ENCODE measurements around the gene ACTR8. TPM values are rescaled to one million over a fixed set of nuclear protein-coding genes. Genes with fewer than 3 reads are reported as not detected.

The ACTR8 gene
- total RNA-seq, 5 donors from 2014 or later (not counting 1 experiment from before 2014, with no cell fraction given): 23.0 to 47.3 (median 35.2) TPM

DNA sequence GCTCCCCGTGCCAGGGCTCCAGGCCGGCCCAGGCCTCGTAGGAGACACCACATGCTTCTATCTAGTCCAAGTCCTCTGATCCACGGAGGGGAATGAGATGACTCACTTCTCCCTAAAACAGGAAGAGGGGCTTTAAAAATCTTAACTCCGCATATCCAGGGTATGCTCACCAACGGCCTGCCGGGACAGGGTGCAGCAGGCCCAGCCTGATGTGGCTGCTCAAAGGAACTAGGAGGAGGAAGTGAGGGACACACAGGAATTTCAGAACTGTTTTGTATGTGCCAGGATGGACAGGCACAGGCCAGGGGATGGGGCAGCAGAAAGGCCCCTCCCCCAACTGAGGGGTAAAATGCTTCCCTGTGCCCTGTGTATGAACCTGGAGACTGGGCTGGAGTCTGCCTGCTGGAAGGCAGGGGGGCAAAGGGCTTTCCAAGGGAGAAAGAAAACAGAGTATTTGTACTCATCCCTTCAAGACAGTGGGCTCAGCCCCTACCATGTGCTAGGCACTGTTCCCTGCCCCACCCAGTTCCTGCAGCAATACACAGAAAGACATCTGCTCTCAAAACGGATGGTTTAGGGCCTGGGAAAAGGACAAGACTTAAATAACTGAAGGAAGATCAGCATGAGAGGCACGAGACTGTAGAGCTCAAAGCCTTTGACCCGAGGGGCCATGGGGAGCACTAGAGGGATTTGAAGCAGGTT lies 57.8 kb downstream of the ACTR8 start:
- Histone ChIP-seq H3K9me3 (no peaks in the 10 kb centered on the region), H3K27ac (ENCODE audit: low read length) (no peak overlapping the region), H3K4me3 (ENCODE audit: control insufficient read depth in 1 of 2, extremely low read depth in 1 of 2, low read length in 1 of 2) (no peak overlapping the region), H3K27me3 (replicated peaks in 1 of 2; ENCODE audit: control insufficient read depth in 2 of 2, extremely low read depth in 1 of 2, insufficient read depth in 2 of 2, low read length in 1 of 2) (peaks cover 0 to 30% of the 10 kb centered on the region in 2 experiments), H3K4me1 (ENCODE audit: control insufficient read depth in 1 of 2, extremely low read depth in 1 of 2, insufficient read depth in 2 of 2, low read length in 2 of 2) (no peaks in the 10 kb centered on the region), H3K36me3 (ENCODE audit: control insufficient read depth in 2 of 2, extremely low read depth in 1 of 2, insufficient read depth in 1 of 2, low read length in 1 of 2) (no peaks in the 10 kb centered on the region)
- 73% methylated on average over 4 of the region's 10 CpGs for WGBS (ENCODE audit: insufficient coverage)
- H3K36me3 Mint-ChIP-seq: no peaks in the 10 kb centered on the region
- no peaks in the 10 kb centered on the region for H3K4me1 Mint-ChIP-seq
- no peak for ATAC-seq (replicated peaks in 1 of 4)
- ChIA-PET CTCF (no interaction called here), POLR2A (no interaction called here)
- no peak overlapping the region for H3K4me3 Mint-ChIP-seq
- no peak for DNase-seq
- H3K27ac Mint-ChIP-seq: no peak overlapping the region
- peaks cover 0 to 5% of the 10 kb centered on the region in 2 donors for H3K27me3 Mint-ChIP-seq
- H3K9me3 Mint-ChIP-seq: no peaks in the 10 kb centered on the region

DNA sequence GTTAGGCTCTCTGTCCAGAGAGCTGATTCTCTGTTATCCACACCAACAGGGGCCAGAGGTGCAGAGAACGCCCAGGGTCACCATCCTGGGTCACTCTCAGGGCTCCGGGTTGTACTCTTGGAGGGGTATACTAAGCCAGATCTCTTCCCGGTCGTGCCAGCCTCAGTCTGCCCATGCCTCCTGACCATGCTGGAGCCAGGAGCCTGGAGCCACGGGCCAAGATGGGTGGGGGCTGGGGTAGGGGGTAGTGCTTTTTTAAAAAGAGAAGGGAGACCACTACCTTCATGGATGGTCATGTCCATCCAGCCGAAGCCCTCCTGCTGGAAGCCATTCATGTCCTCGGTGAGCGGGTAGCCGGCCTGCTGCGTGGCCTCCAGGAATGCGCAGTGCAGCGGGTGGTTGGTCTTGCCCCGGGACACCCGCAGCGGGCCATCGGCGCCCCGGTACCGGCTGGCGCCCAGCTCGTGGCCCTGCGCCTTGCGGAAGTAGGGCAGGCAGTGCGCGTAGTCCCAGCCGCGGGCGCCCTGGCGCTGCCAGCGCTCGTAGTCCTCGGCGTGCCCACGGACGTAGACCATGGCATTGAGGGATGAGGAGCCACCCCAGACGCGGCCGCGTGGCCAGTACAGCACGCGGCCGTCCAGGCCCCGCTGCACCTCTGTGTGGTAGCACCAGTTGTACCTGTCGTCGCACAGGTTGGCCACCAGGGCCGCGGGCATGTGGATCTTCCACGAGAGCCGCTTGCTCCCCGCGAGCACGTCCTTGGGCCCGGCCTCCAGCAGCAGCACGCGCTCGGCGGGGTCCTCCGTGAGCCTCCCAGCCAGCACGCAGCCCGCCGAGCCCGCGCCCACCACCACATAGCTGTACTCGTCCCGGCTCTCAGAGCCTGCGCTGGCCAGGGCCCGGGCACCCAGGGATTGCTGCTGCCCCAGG lies 58.7 kb downstream of the ACTR8 start:
- H3K4me3 ChIP-seq (ENCODE audit: control insufficient read depth in 1 of 2, extremely low read depth in 1 of 2, low read length in 1 of 2): no peak overlapping the region
- no peaks in the 10 kb centered on the region for H3K36me3 ChIP-seq (ENCODE audit: control insufficient read depth in 2 of 2, extremely low read depth in 1 of 2, insufficient read depth in 1 of 2, low read length in 1 of 2)
- no peaks in the 10 kb centered on the region for H3K9me3 Mint-ChIP-seq
- no peak for DNase-seq
- H3K27ac ChIP-seq (ENCODE audit: low read length): no peak overlapping the region
- peaks cover 0 to 5% of the 10 kb centered on the region in 2 donors for H3K27me3 Mint-ChIP-seq
- no peaks in the 10 kb centered on the region for H3K36me3 Mint-ChIP-seq
- no peaks in the 10 kb centered on the region for H3K4me1 ChIP-seq (ENCODE audit: control insufficient read depth in 1 of 2, extremely low read depth in 1 of 2, insufficient read depth in 2 of 2, low read length in 2 of 2)
- ATAC-seq (replicated peaks in 1 of 4): no peak
- H3K9me3 ChIP-seq: no peaks in the 10 kb centered on the region
- peaks cover 0 to 34% of the 10 kb centered on the region in 2 experiments for H3K27me3 ChIP-seq (replicated peaks in 1 of 2; ENCODE audit: control insufficient read depth in 2 of 2, extremely low read depth in 1 of 2, insufficient read depth in 2 of 2, low read length in 1 of 2)
- H3K4me1 Mint-ChIP-seq: no peaks in the 10 kb centered on the region
- no peak overlapping the region for H3K27ac Mint-ChIP-seq
- no peak overlapping the region for H3K4me3 Mint-ChIP-seq
- POLR2A ChIA-PET: no interaction called here
- WGBS (ENCODE audit: insufficient coverage): 97% methylated on average over 61 of the region's 67 CpGs
- CTCF ChIA-PET: no interaction called here

DNA sequence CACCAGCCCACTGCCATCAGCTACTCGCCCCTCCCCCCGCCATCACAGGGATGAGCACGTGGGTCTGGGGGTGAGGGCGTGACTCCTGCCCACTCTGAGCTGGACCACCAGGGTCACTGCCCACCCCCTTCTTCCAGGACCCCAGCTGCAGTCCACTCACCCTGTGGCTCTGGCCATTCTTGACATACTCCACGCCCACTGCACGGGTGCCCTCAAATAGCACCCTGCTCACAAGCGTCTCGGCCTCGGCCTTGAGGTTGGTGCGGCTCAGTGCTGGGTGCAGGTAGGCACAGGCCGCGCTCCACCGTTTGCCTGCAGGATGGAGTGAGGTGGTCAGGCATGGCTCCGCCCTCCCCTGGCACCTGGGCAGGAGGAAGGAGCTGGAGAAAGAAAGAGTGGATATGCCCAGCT lies 59.6 kb downstream of the ACTR8 start:
- POLR2A ChIA-PET: no interaction called here
- DNase-seq: no peak

DNA sequence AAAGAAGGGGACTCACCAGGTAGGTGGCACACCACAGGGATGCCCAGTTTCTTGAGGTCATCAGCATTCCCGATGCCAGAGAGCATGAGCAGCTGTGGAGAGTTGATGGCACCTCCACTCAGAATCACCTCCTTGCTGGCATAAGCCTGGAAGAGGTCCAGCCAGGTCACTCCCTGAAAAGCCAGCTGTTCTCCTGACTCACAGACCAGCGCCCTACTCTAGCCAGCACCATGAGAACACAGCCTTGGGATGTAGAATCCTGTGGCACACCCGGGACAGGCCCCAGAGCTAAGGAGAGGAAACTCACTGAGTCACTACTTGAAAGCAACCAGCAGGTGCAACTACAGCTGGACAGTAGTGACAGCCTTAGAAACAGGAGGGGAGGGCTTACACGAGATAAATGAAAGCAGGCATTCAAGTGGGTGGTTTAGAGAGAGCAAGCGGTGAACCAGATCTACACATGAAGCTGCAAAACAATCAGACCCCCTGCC lies 60.3 kb downstream of the ACTR8 start:
- H3K27me3 Mint-ChIP-seq: peaks cover 0 to 10% of the 10 kb centered on the region in 2 donors
- Histone ChIP-seq H3K9me3 (no peaks in the 10 kb centered on the region), H3K27me3 (replicated peaks in 1 of 2; ENCODE audit: control insufficient read depth in 2 of 2, extremely low read depth in 1 of 2, insufficient read depth in 2 of 2, low read length in 1 of 2) (peaks cover 0 to 50% of the 10 kb centered on the region in 2 experiments), H3K36me3 (ENCODE audit: control insufficient read depth in 2 of 2, extremely low read depth in 1 of 2, insufficient read depth in 1 of 2, low read length in 1 of 2) (no peaks in the 10 kb centered on the region), H3K27ac (ENCODE audit: low read length) (no peak overlapping the region), H3K4me3 (ENCODE audit: control insufficient read depth in 1 of 2, extremely low read depth in 1 of 2, low read length in 1 of 2) (no peak overlapping the region), H3K4me1 (ENCODE audit: control insufficient read depth in 1 of 2, extremely low read depth in 1 of 2, insufficient read depth in 2 of 2, low read length in 2 of 2) (peaks cover 0 to 7% of the 10 kb centered on the region in 2 experiments)
- H3K4me3 Mint-ChIP-seq: no peak overlapping the region
- WGBS (ENCODE audit: insufficient coverage): 80% methylated on average over 2 of the region's 5 CpGs
- POLR2A ChIA-PET: no interaction called here
- ATAC-seq (replicated peaks in 1 of 4): no peak
- CTCF ChIA-PET: no interaction called here
- no peaks in the 10 kb centered on the region for H3K36me3 Mint-ChIP-seq
- no peak overlapping the region for H3K27ac Mint-ChIP-seq
- no peaks in the 10 kb centered on the region for H3K9me3 Mint-ChIP-seq
- no peak for DNase-seq
- H3K4me1 Mint-ChIP-seq: peaks cover 0 to 3% (median 0%) of the 10 kb centered on the region in 3 donors

More for the DNA sequence above, 59.6 kb downstream of the ACTR8 start:
- CTCF ChIA-PET: no interaction called here
- Mint-ChIP-seq H3K36me3 (no peaks in the 10 kb centered on the region), H3K4me1 (peaks cover 0 to 3% (median 0%) of the 10 kb centered on the region in 3 donors), H3K27ac (no peak overlapping the region), H3K27me3 (peaks cover 0 to 10% of the 10 kb centered on the region in 2 donors), H3K4me3 (no peak overlapping the region), H3K9me3 (no peaks in the 10 kb centered on the region)
- Histone ChIP-seq H3K27me3 (replicated peaks in 1 of 2; ENCODE audit: control insufficient read depth in 2 of 2, extremely low read depth in 1 of 2, insufficient read depth in 2 of 2, low read length in 1 of 2) (peaks cover 0 to 44% of the 10 kb centered on the region in 2 experiments), H3K36me3 (ENCODE audit: control insufficient read depth in 2 of 2, extremely low read depth in 1 of 2, insufficient read depth in 1 of 2, low read length in 1 of 2) (no peaks in the 10 kb centered on the region), H3K9me3 (no peaks in the 10 kb centered on the region), H3K27ac (ENCODE audit: low read length) (no peak overlapping the region), H3K4me3 (ENCODE audit: control insufficient read depth in 1 of 2, extremely low read depth in 1 of 2, low read length in 1 of 2) (no peak overlapping the region), H3K4me1 (ENCODE audit: control insufficient read depth in 1 of 2, extremely low read depth in 1 of 2, insufficient read depth in 2 of 2, low read length in 2 of 2) (peaks cover 0 to 5% of the 10 kb centered on the region in 2 experiments)
- WGBS (ENCODE audit: insufficient coverage): 90% methylated on average over 12 of the region's 14 CpGs
- no peak for ATAC-seq (replicated peaks in 1 of 4)

DNA sequence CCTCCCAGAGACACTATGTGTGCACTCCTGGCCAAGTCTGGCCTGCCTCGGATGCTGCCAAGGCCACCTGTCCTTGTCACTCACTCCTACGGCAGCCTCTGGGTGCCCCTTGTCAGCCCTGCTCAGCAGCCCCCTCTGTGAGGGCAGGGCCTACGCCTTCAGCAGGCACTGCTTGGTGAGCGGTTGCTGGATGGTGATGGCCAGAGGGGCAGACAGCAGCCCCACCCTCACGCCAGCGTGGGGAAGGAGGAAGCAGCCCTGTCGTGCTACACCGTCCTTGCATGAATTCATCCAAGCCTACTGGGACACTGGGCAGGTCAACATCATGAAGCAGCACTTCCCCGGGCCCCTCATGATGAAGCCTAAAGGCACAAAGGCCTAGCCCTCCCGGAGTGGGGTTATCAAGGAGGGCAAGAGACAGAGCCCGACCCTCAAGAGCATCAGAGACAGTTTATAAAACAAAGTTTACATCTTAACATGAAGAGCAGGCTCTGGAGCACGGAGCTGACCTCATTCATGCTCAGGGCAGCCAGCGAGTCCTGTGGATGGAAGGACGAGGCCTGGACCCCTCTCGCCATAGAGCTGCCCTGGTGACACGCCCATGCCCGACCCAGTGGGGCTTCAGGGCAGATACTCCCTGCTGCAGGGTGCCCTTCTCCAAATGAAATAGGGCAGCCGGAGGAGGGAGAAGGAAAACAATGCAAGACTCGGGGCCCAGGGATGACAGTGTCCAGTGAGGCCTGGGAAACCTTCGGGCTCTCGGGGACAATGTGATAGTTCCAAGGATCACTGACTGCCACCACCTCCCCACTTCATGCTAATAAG lies 61.0 kb downstream of the ACTR8 start:
- Histone ChIP-seq H3K9me3 (no peaks in the 10 kb centered on the region), H3K4me1 (ENCODE audit: control insufficient read depth in 1 of 2, extremely low read depth in 1 of 2, insufficient read depth in 2 of 2, low read length in 2 of 2) (peaks cover 0 to 7% of the 10 kb centered on the region in 2 experiments), H3K27me3 (replicated peaks in 1 of 2; ENCODE audit: control insufficient read depth in 2 of 2, extremely low read depth in 1 of 2, insufficient read depth in 2 of 2, low read length in 1 of 2) (peaks cover 0 to 51% of the 10 kb centered on the region in 2 experiments), H3K4me3 (ENCODE audit: control insufficient read depth in 1 of 2, extremely low read depth in 1 of 2, low read length in 1 of 2) (no peak overlapping the region), H3K36me3 (ENCODE audit: control insufficient read depth in 2 of 2, extremely low read depth in 1 of 2, insufficient read depth in 1 of 2, low read length in 1 of 2) (no peaks in the 10 kb centered on the region), H3K27ac (ENCODE audit: low read length) (no peak overlapping the region)
- Mint-ChIP-seq H3K9me3 (no peaks in the 10 kb centered on the region), H3K27me3 (peaks cover 0 to 10% of the 10 kb centered on the region in 2 donors), H3K4me3 (no peak overlapping the region), H3K27ac (no peak overlapping the region), H3K4me1 (peaks cover 0 to 3% (median 0%) of the 10 kb centered on the region in 3 donors), H3K36me3 (no peaks in the 10 kb centered on the region)
- ATAC-seq (replicated peaks in 1 of 4) (no peak), DNase-seq (no peak)
- 73% methylated on average over 17 of the region's 21 CpGs for WGBS (ENCODE audit: insufficient coverage)
- ChIA-PET CTCF (no interaction called here), POLR2A (no interaction called here)

DNA sequence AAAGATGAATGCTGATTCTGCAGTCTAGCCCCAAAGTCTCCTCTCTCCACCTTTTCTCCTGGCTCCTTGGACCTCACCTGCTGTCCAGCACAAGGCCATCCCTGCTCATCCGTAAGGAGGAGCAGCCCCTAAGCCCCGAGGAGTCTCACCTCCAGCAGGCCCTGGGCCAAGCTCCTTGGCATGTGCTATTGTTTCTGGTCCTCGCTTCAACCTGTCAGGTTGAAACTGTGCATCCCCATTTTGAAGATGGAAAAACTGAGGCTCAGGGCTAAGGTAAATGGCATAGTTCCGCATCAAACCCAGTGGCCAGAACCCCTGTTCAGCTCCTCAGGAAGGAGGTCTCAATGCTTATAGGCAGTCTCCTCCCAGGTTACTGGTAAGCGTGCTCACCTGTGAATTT lies 61.9 kb downstream of the ACTR8 start:
- Histone ChIP-seq H3K4me3 (ENCODE audit: control insufficient read depth in 1 of 2, extremely low read depth in 1 of 2, low read length in 1 of 2) (no peak overlapping the region), H3K27me3 (replicated peaks in 1 of 2; ENCODE audit: control insufficient read depth in 2 of 2, extremely low read depth in 1 of 2, insufficient read depth in 2 of 2, low read length in 1 of 2) (peaks cover 0 to 51% of the 10 kb centered on the region in 2 experiments), H3K4me1 (ENCODE audit: control insufficient read depth in 1 of 2, extremely low read depth in 1 of 2, insufficient read depth in 2 of 2, low read length in 2 of 2) (peaks cover 0 to 7% of the 10 kb centered on the region in 2 experiments), H3K27ac (ENCODE audit: low read length) (no peak overlapping the region), H3K9me3 (no peaks in the 10 kb centered on the region), H3K36me3 (ENCODE audit: control insufficient read depth in 2 of 2, extremely low read depth in 1 of 2, insufficient read depth in 1 of 2, low read length in 1 of 2) (no peaks in the 10 kb centered on the region)
- no peak for ATAC-seq (replicated peaks in 1 of 4)
- H3K4me3 Mint-ChIP-seq: no peak overlapping the region
- H3K27ac Mint-ChIP-seq: no peak overlapping the region
- DNase-seq: no peak
- ChIA-PET CTCF (no interaction called here), POLR2A (no interaction called here)
- 76% methylated on average over 4 of the region's 5 CpGs for WGBS (ENCODE audit: insufficient coverage)
- no peaks in the 10 kb centered on the region for H3K36me3 Mint-ChIP-seq
- no peaks in the 10 kb centered on the region for H3K9me3 Mint-ChIP-seq
- peaks cover 0 to 3% (median 0%) of the 10 kb centered on the region in 3 donors for H3K4me1 Mint-ChIP-seq
- peaks cover 0 to 10% of the 10 kb centered on the region in 2 donors for H3K27me3 Mint-ChIP-seq
